Measurements from ENCODE around the gene ATP2B2. TPM values are rescaled to one million over a fixed set of nuclear protein-coding genes. Genes with fewer than 3 reads are reported as not detected.

ATP2B2 gene
- total and polyA plus RNA-seq, 10 of the 15 experiments (the other 5 are each of a cell fraction or from before 2014, with no cell fraction given) = 0.04 TPM; not detected in 9

GRCh38 chr3:10417847-10418246 is 87.5 kb downstream of the ATP2B2 start:
- Histone ChIP-seq H3K4me1 (ENCODE audit: control insufficient read depth, insufficient read depth, low read length) (no peaks in the 10 kb centered on the region; the same call in 1 of the 2 replicates), H2AFZ (ENCODE audit: control insufficient read depth, low read depth, low read length) (no peak overlapping the region), H3K36me3 (ENCODE audit: control insufficient read depth in 2 of 2, insufficient read depth in 2 of 2, low read length in 1 of 2) (no peaks in the 10 kb centered on the region), H3K27me3 (replicated peaks in 1 of 2; ENCODE audit: control insufficient read depth in 2 of 2, insufficient read depth in 2 of 2, low read length in 1 of 2) (peaks cover 0 to 4% of the 10 kb centered on the region in 2 experiments; a peak in 3 of 4 replicates), H3K4me3 (no peak overlapping the region), H3K9ac (ENCODE audit: control insufficient read depth, insufficient read depth, low read length) (no peak overlapping the region), H3K27ac (ENCODE audit: control insufficient read depth, insufficient read depth) (no peak overlapping the region), H3K9me3 (replicated peaks; ENCODE audit: control insufficient read depth, insufficient read depth, low read length) (no peaks in the 10 kb centered on the region), H3K79me2 (ENCODE audit: control insufficient read depth, insufficient read depth, low read length) (no peaks in the 10 kb centered on the region), H4K20me1 (ENCODE audit: control insufficient read depth, insufficient read depth) (no peaks in the 10 kb centered on the region), H3K4me2 (ENCODE audit: control insufficient read depth, insufficient read depth) (no peak overlapping the region)
- POLR2A ChIA-PET = no interaction called here
- intact Hi-C loops (cut with micrococcal nuclease; ENCODE audit: unreplicated experiment) = loop anchor here (1.0 kb wide), 1 partner anchor 321 kb away; no protein-coding TSS in a partner anchor
- 19% methylated on average over 2 of the region's 2 CpGs for WGBS (ENCODE audit: insufficient coverage, insufficient replicate concordance, low lambda C conversion rate, missing lambda C conversion rate)
- no TSS peak for BruUV-seq (replicated peaks)
- RAD21 ChIA-PET (ENCODE audit: unreplicated experiment) = no interaction called here
- DNase-seq (ENCODE audit: low read depth, low spot score) = no peak
- FAIRE-seq = no peak
- CTCF ChIA-PET = interaction anchor here (0.7 to 1.9 kb wide), 5 partner anchors 18 to 322 kb away, joined by 3 to 19 read pairs (median 4); no protein-coding TSS in a partner anchor
- SMC1A ChIA-PET (ENCODE audit: uncharacterized antibody, unreplicated experiment) = interaction anchor here (1.0 to 1.5 kb wide), 2 partner anchors 320 to 321 kb away, joined by 4 to 5 read pairs; no protein-coding TSS in a partner anchor
- in situ Hi-C loops (cut with MboI) = no loop called here
- peak; percentile 54 for ATAC-seq
- TF ChIP-seq PBX3 (IDR thresholded peaks at IDR 0.05; ENCODE audit: insufficient replicate concordance, low read depth, low read length) = no peak
- peak; percentile 31; the same call in 1 of the 2 replicates for TF ChIP-seq SMC3 (IDR thresholded peaks at IDR 0.05; ENCODE audit: borderline replicate concordance, low read length)
- peak; percentile 73 for TF ChIP-seq RAD21 (IDR thresholded peaks at IDR 0.05; ENCODE audit: insufficient read depth, low read depth, low read length)
- no peak for TF ChIP-seq WRNIP1 (IDR thresholded peaks at IDR 0.05; ENCODE audit: borderline replicate concordance, low read depth, low read length)
- TF ChIP-seq TBL1XR1 (IDR thresholded peaks at IDR 0.05; ENCODE audit: low read depth, low read length) = no peak
- TF ChIP-seq IRF3 (IDR thresholded peaks at IDR 0.05) = no peak
- 0 out of 2 replicates have a peak, but pooled peaks have one; percentile 12 for TF ChIP-seq YY1 (IDR thresholded peaks at IDR 0.05; ENCODE audit: low read depth, low read length)
- TF ChIP-seq RAD51 (IDR thresholded peaks at IDR 0.05) = no peak
- TF ChIP-seq PML (IDR thresholded peaks at IDR 0.05; ENCODE audit: low read length) = no peak
- no peak for TF ChIP-seq TARDBP (IDR thresholded peaks at IDR 0.05; ENCODE audit: borderline replicate concordance)
- peak; percentile 32 to 37 (median 33); a peak in 4 of 6 replicates for TF ChIP-seq CTCF (IDR thresholded peaks at IDR 0.05 in 2 of 3, conservative IDR thresholded peaks at IDR 0.05 in 1 of 3; ENCODE audit: control insufficient read depth in 2 of 3, extremely low read depth in 1 of 3, insufficient read depth in 1 of 3, low read depth in 3 of 3, low read length in 3 of 3)
- TF ChIP-seq ASH2L (IDR thresholded peaks at IDR 0.05; ENCODE audit: borderline replicate concordance, low read depth) = no peak
- no peak for TF ChIP-seq JUNB (IDR thresholded peaks at IDR 0.05)
- TF ChIP-seq E4F1 (IDR thresholded peaks at IDR 0.05; ENCODE audit: borderline replicate concordance, partially characterized antibody) = no peak
